ENCODE measurements around the gene MDFI.
"Not testable (repeated sequence)": the region's sequence is repeated elsewhere in the genome, so short reads cannot be mapped to it uniquely, and the experiment has no call there.

The MDFI gene

GRCh38 chr6:41602864-41603608 is 35.2 kb upstream of the MDFI start:
- DNase-seq (ENCODE audit: low read depth) = no peak

GRCh38 chr6:41604006-41604405 is 34.3 kb upstream of the MDFI start:
- DNase-seq (ENCODE audit: low read depth) = no peak

GRCh38 chr6:41605649-41606048 is 32.6 kb upstream of the MDFI start:
- no peak for DNase-seq (ENCODE audit: low read depth)

- DNase-seq (ENCODE audit: low read depth) = no peak
Measured at GRCh38 chr6:41607036-41607435, 31.2 kb upstream of the MDFI start.

GRCh38 chr6:41607736-41608135 is 30.5 kb upstream of the MDFI start:
- no peak for DNase-seq (ENCODE audit: low read depth)

GRCh38 chr6:41608443-41609151 is 29.7 kb upstream of the MDFI start:
- no peak for DNase-seq (ENCODE audit: low read depth)

- no peak for DNase-seq (ENCODE audit: low read depth)
Measured at GRCh38 chr6:41614715-41615114, 23.6 kb upstream of the MDFI start.

- no peak for DNase-seq (ENCODE audit: low read depth)
Measured at GRCh38 chr6:41615311-41615710, 23.0 kb upstream of the MDFI start.

GRCh38 chr6:41618598-41618997 is 19.7 kb upstream of the MDFI start:
- DNase-seq (ENCODE audit: low read depth) = no peak

GRCh38 chr6:41619193-41619592 is 19.1 kb upstream of the MDFI start:
- not testable (repeated sequence) for DNase-seq (ENCODE audit: low read depth)

- DNase-seq (ENCODE audit: low read depth) = no peak
Measured at GRCh38 chr6:41621367-41621766, 16.9 kb upstream of the MDFI start.

- DNase-seq (ENCODE audit: low read depth) = no peak
Measured at GRCh38 chr6:41621802-41622201, 16.5 kb upstream of the MDFI start.

GRCh38 chr6:41622206-41622988 is 15.9 kb upstream of the MDFI start:
- DNase-seq (ENCODE audit: low read depth) = no peak

- DNase-seq (ENCODE audit: low read depth) = no peak
Measured at GRCh38 chr6:41623330-41623729, 14.9 kb upstream of the MDFI start.

- DNase-seq (ENCODE audit: low read depth) = no peak
Measured at GRCh38 chr6:41624621-41625380, 13.5 kb upstream of the MDFI start.

- no peak for DNase-seq (ENCODE audit: low read depth)
Measured at GRCh38 chr6:41625442-41625841, 12.8 kb upstream of the MDFI start.

- no peak for DNase-seq (ENCODE audit: low read depth)
Measured at GRCh38 chr6:41626022-41626421, 12.2 kb upstream of the MDFI start.

- no peak for DNase-seq (ENCODE audit: low read depth)
Measured at GRCh38 chr6:41626917-41627316, 11.4 kb upstream of the MDFI start.

GRCh38 chr6:41629128-41629527 is 9.1 kb upstream of the MDFI start:
- DNase-seq (ENCODE audit: low read depth) = no peak

- no peak for DNase-seq (ENCODE audit: low read depth)
Measured at GRCh38 chr6:41630069-41630468, 8.2 kb upstream of the MDFI start.

GRCh38 chr6:41630946-41631345 is 7.3 kb upstream of the MDFI start:
- DNase-seq (ENCODE audit: low read depth) = no peak

GRCh38 chr6:41633056-41633634 is 5.1 kb upstream of the MDFI start:
- no peak for DNase-seq (ENCODE audit: low read depth)
